ENCODE data around the gene ABCA1.
"Not testable (repeated sequence)": the region's sequence is repeated elsewhere in the genome, so short reads cannot be mapped to it uniquely, and the experiment has no call there.

Gene ABCA1

GRCh38 chr9:104900871-104901270, 27.1 kb downstream of the ABCA1 start:
- no peak for DNase-seq

- DNase-seq: no peak
Observed at GRCh38 chr9:104900324-104900723, 27.6 kb downstream of the ABCA1 start.

- no peak for DNase-seq
Observed at GRCh38 chr9:104899759-104900247, 28.2 kb downstream of the ABCA1 start.

- not testable (repeated sequence) for DNase-seq
Observed at GRCh38 chr9:104898376-104898775, 29.6 kb downstream of the ABCA1 start.

- no peak for DNase-seq
Observed at GRCh38 chr9:104896131-104896530, 31.8 kb downstream of the ABCA1 start.

GRCh38 chr9:104895572-104895971, 32.4 kb downstream of the ABCA1 start:
- DNase-seq: no peak

GRCh38 chr9:104892701-104893100, 35.3 kb downstream of the ABCA1 start:
- no peak for DNase-seq

GRCh38 chr9:104890433-104890770, 37.6 kb downstream of the ABCA1 start:
- DNase-seq: no peak

GRCh38 chr9:104885818-104886709, 41.9 kb downstream of the ABCA1 start:
- no peak for DNase-seq

GRCh38 chr9:104883169-104883568, 44.8 kb downstream of the ABCA1 start:
- no peak for DNase-seq

GRCh38 chr9:104882566-104882965, 45.4 kb downstream of the ABCA1 start:
- DNase-seq: no peak

- DNase-seq: no peak
Observed at GRCh38 chr9:104882086-104882485, 45.9 kb downstream of the ABCA1 start.

- DNase-seq: no peak
Observed at GRCh38 chr9:104879555-104880309, 48.2 kb downstream of the ABCA1 start.

- DNase-seq: no peak
Observed at GRCh38 chr9:104876587-104876986, 51.4 kb downstream of the ABCA1 start.

- no peak for DNase-seq
Observed at GRCh38 chr9:104875897-104876296, 52.1 kb downstream of the ABCA1 start.

GRCh38 chr9:104875320-104875719, 52.6 kb downstream of the ABCA1 start:
- DNase-seq: no peak

GRCh38 chr9:104873489-104873850, 54.5 kb downstream of the ABCA1 start:
- DNase-seq: no peak

GRCh38 chr9:104872656-104873488, 55.1 kb downstream of the ABCA1 start:
- DNase-seq: peak; percentile 18

GRCh38 chr9:104871961-104872527, 55.9 kb downstream of the ABCA1 start:
- DNase-seq: no peak

- DNase-seq: no peak
Observed at GRCh38 chr9:104869811-104870210, 58.1 kb downstream of the ABCA1 start.

GRCh38 chr9:104868687-104869404, 59.1 kb downstream of the ABCA1 start:
- DNase-seq: peak; percentile 88

GRCh38 chr9:104868303-104868686, 59.7 kb downstream of the ABCA1 start:
- no peak for DNase-seq
